Heart right ventricle (tissue), 16 donors: ENCODE data around the gene RCC2. TPM values are rescaled to one million over a fixed set of nuclear protein-coding genes. Genes with fewer than 3 reads are reported as not detected.
"Not testable (repeated sequence)": the region's sequence is repeated elsewhere in the genome, so short reads cannot be mapped to it uniquely, and the experiment has no call there.

Source experiments
- ATAC-seq, 8 donors: fragments of 200-7000 bp; cut with Tn5 transposase; one replicate each; pipeline ENCODE4 v1.9.1; 2020; ENCODE audit warnings: mild to moderate bottlenecking in 8 of 8, moderate library complexity in 8 of 8, moderate number of reproducible peaks in 1 of 8
- DNase-seq, 2 donors: peaks; one replicate each; pipeline ENCODE4 v3.0.0-alpha.2; 2020
- H3K27ac ChIP-seq, 10 donors: fragments of 200-600 bp; sonication (generic) in 2 of 10; one replicate each; pipeline versions ENCODE4 v1.5.0 to v1.8.0; 2020 to 2022; ENCODE audit warnings: mild to moderate bottlenecking in 3 of 10
- H3K27me3 ChIP-seq, 7 donors: fragments of 200-600 bp; one replicate each; pipeline ENCODE4 v1.8.0; 2021 to 2022; ENCODE audit warnings: mild to moderate bottlenecking in 2 of 7
- H3K36me3 ChIP-seq, 9 donors: fragments of 200-600 bp; sonication (generic) in 1 of 9; one replicate each; pipeline versions ENCODE4 v1.5.0 to v1.8.0; 2020 to 2022; ENCODE audit warnings: mild to moderate bottlenecking in 2 of 9
- H3K4me1 ChIP-seq, 9 donors: fragments of 200-600 bp; sonication (generic) in 1 of 9; one replicate each; pipeline versions ENCODE4 v1.5.0 to v1.8.0; 2020 to 2022; ENCODE audit warnings: mild to moderate bottlenecking in 4 of 9
- H3K4me3 ChIP-seq, 10 donors: fragments of 200-600 bp; sonication (generic) in 2 of 10; one replicate each; pipeline versions ENCODE4 v1.5.0 to v1.8.0; 2020 to 2022; ENCODE audit warnings: mild to moderate bottlenecking in 7 of 10, moderate library complexity in 2 of 10
- H3K9me3 ChIP-seq, 11 donors: fragments of 200-600 bp in 10 of 11; sonication (generic) in 2 of 11; one replicate each; pipeline versions ENCODE4 v1.5.0 to v1.8.0; 2013 to 2022; ENCODE audit warnings: mild to moderate bottlenecking in 2 of 11, control low read depth in 1 of 11, moderate library complexity in 1 of 11
- WGBS, 2 donors: extraction: QIAGEN DNeasy Blood & Tissue Kit; methylation state at CpG; one replicate each; pipeline ENCODE4 v1.1.7; 2013; ENCODE audit warnings: inconsistent platforms in 1 of 2; 5-methylcytosine and 5-hydroxymethylcytosine counted together
- intact Hi-C, 10 donors: fragments of 100-400 bp; cut with DNase I; formaldehyde crosslinking; loops; one replicate each; pipeline versions ENCODE4 v1.11.1 to v1.14.2; 2022
- polyA plus RNA-seq, 2 donors: library from polyadenylated mRNA; stranded (reverse); fragments of 200-250 nt; gene quantifications; one replicate each; pipeline ENCODE4 v1.2.3, GENCODE V29; 2013
- total RNA-seq, 10 donors: library from RNA; stranded (reverse); fragmentation: NEBNext Ultra II Directional in 3 of 10; extraction: Animal tissue kit (Norgen Biotek cat#: 25700) in 3 of 10; gene quantifications; one replicate each; pipeline versions ENCODE4 v1.2.1 to v1.2.4, GENCODE V29; 2021 to 2023
- TF ChIP-seq, protein P1 (sequence below), 9 donors: fragments of 200-600 bp; sonication (generic) in 2 of 9; IDR thresholded peaks; one replicate each; pipeline versions ENCODE4 v1.5.0 to v1.8.0; 2021 to 2022; ENCODE audit warnings: antibody characterized with exemption in 9 of 9, mild to moderate bottlenecking in 5 of 9, moderate library complexity in 1 of 9
- donor health status: Arrhythmogenic right ventricular cardiomyopathy.
- donor health status: ischemic (EF 13 %, LVEDD 7.1; RV severe dilation, severe dysfunction).
- donor health status: healthy with polysubstance abuse.
- donor health status: DM: no; HTN: yes; CAD: no.
- donor health status: DM: no; HTN: no; CAD: no.
- donor health status: ischemic (EF 25% LVEDD 6.9; RV normal size, moderate dysfunction).
- donor health status: ischemic (EF 25% LVEDD 5.7; RV mildly dilated, moderate dysfunction).
- donor health status: healthy.
- donor health status: DM: yes; HTN: yes; CAD: no.
- donor health status: Ischemic cardiomyopathy.
- donor health status: ischemic (EF 35%, LVEDD 5.7; RV mildly dilated, moderate dysfunction).
- donor health status: nonischemic (EF 11% LVEDD 7.7; RV severe dilation, severe dysfunction).
- donor health status: DM: yes; HTN: yes; CAD: no.
- donor health status: PGD.
- donor health status: ischemic (EF 29% LVEDD 5.4; RV normal size, mild dysfunction).
- donor health status: nonischemic (EF 23%, LVEDD 6.1; RV moderate dilation, normal function).

Gene RCC2
- total and polyA plus RNA-seq, 12 donors = 9.0 to 25.3 (median 11.4) TPM

DNA sequence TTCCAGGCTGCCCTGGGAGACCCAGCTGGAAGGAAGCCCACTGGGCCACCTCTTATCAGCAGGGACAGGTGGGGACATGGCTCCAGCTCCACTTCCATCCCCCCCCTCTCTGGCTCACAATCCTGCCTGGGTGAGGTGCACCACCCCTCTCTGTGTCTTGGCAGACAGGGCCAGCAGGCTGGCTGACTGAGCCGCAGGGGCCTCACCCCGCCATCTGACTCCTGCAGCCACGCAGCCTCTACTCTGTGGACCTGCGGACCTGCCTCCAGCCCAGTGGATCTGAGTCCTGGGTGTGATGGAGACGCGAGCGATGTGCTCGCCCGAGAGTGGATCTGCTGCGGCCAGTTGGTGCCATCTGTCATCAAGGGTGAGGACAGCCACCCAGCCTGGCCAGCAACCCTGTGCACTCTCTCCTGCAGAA lies 30.1 kb downstream of the RCC2 start:
- ATAC-seq (peak in 7 of 8 donors; percentile 32 to 81 (median 61)), DNase-seq (peak; percentile 44 to 45)
- WGBS, 2 donors = 50 to 65% methylated on average over 10 of the region's 10 CpGs
- Histone ChIP-seq H3K36me3 (peaks cover 0 to 85% (median 33%) of the 10 kb centered on the region in 9 donors), H3K9me3 (no peaks in the 10 kb centered on the region), H3K27me3 (no peaks in the 10 kb centered on the region), H3K4me1 (peaks cover 0 to 10% (median 0%) of the 10 kb centered on the region in 9 donors), H3K27ac (no peak overlapping the region), H3K4me3 (no peak overlapping the region)
- intact Hi-C loops = loop anchor here in 7 of 10 donors (5.0 to 10.0 kb wide), 4 partner anchors 282 to 345 kb away; no protein-coding TSS in a partner anchor
- TF ChIP-seq, protein P1, sequence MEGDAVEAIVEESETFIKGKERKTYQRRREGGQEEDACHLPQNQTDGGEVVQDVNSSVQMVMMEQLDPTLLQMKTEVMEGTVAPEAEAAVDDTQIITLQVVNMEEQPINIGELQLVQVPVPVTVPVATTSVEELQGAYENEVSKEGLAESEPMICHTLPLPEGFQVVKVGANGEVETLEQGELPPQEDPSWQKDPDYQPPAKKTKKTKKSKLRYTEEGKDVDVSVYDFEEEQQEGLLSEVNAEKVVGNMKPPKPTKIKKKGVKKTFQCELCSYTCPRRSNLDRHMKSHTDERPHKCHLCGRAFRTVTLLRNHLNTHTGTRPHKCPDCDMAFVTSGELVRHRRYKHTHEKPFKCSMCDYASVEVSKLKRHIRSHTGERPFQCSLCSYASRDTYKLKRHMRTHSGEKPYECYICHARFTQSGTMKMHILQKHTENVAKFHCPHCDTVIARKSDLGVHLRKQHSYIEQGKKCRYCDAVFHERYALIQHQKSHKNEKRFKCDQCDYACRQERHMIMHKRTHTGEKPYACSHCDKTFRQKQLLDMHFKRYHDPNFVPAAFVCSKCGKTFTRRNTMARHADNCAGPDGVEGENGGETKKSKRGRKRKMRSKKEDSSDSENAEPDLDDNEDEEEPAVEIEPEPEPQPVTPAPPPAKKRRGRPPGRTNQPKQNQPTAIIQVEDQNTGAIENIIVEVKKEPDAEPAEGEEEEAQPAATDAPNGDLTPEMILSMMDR (IDR thresholded peaks at IDR 0.05) = no peak

DNA sequence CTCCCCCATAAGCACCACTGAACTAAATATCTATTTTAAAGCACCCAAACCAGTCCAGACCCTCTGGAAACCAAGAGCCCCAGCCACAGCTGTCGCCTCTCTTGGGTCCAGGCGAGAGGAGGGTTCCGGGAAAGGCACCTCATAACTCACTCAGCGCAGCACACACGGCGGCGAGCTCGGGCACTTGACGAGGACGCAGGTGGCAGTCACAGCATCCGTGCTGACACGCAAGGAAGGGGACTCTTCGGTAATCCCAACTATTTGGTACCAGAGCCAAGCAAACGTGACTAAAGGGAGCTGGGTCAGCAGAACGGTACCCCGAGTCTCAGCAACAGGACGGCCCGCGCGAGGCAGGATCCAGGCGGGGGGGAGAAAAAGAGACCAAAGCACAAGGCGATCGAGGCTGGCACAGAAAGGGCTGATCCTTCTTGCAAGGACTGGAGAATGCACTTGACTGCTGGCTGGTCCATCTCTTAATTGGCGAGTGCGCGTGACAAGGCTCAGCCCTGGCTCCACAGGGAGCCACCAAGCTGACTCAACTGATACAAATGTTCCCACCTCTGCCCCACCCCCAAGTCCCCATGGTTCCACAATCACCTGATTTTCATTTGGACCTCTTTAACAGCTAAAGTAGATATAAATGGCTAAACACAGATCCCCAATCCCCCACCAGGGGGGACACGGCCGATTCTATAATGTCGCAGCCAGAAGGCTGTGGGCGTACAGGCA lies 31.5 kb downstream of the RCC2 start:
- H3K4me3 ChIP-seq, H3K9me3 ChIP-seq, H3K4me1 ChIP-seq, H3K27ac ChIP-seq, ATAC-seq, DNase-seq, H3K27me3 ChIP-seq: not testable (repeated sequence)
- peaks cover 0 to 70% (median 19%) of the 10 kb centered on the region in 9 donors for H3K36me3 ChIP-seq
- WGBS, 2 donors = 95 to 96% methylated on average over 30 of the region's 30 CpGs
- intact Hi-C loops = loop anchor here in 7 of 10 donors (5.0 to 10.0 kb wide), 4 partner anchors 281 to 343 kb away; no protein-coding TSS in a partner anchor

DNA sequence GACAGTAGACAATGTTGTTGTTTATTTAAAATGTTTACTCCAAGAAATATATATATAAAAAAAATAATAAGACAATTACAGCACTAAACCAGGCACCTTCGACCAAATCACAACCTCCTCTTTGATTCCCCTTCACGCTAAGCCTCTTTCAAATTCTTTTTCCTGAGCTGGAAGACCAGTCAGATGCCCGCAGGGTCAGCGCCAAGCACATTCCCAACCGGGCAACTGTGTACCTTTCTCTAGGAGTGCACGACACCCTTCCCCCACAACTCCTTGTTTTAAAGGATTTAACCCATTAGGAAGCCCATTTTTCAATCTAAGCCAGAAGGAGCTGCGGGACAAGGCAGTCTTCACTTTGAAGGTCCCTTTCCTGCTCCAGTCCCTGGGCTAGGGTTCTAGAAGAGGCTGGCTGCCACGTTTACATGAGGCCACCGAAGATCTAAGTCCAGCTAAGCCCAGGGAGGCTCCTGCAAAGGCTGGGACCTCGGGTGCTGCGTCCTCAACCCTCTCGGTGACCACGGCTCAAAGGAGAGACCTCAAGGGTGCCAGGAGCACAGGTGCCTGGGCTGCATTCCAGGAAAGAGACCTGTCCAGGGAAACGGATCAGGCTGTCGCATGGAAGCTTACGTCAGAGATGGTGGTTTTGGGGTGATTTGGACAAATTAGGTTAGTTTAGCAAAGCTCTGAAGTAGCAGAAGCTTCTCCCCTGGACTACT lies 32.6 kb downstream of the RCC2 start:
- H3K27ac ChIP-seq, H3K4me3 ChIP-seq, H3K9me3 ChIP-seq, H3K27me3 ChIP-seq, ATAC-seq, H3K4me1 ChIP-seq, DNase-seq: not testable (repeated sequence)
- 81 to 84% methylated on average over 16 of the region's 16 CpGs for WGBS, 2 donors
- peaks cover 0 to 60% (median 15%) of the 10 kb centered on the region in 9 donors for H3K36me3 ChIP-seq
- intact Hi-C loops = loop anchor here in 7 of 10 donors (5.0 to 10.0 kb wide), 4 partner anchors 280 to 342 kb away; no protein-coding TSS in a partner anchor

DNA sequence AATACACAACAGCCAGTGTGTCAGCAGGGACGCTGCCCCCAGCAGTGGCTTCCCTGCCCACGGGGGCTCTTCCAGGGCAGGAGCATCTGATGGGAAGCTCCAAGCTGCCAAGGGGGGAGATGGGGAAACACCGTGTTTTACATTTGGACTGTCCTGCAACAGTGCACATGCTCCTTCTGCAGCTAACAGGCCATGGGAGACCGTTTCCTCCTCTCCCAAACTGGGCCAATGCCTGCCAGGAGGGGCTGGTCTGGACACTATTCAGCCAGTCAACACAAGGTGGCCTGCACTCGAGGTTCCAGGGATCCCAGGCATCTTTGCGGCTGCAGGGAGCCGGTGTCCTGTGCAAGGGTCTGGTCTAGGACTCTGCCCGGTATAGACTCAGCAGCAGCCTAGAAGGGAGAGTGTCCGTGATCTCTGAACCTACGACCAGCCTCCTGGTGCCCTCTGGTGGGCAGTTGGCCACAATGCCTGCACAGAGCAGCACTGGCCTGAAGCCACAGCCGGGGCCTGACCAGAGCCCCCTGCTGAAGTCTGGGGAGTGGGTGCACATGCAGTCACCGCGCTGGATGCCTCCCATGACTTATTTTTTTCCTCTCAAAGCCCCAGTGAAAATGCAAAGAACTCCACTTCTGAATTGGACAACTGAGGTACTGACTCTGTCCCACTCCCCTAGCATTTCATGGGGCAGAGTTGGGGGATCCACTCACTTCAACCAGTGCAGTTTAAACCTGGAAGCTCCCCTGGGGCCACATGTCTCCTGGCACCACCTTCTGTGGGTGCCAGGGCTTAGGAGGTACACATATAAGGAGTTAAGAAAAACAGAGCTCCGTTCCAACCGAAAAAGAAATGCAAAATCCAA lies 33.3 kb downstream of the RCC2 start:
- DNase-seq = peak; percentile 39 to 50
- TF ChIP-seq, protein P1 (IDR thresholded peaks at IDR 0.05) = peak; percentile 46 to 81 (median 72)
- Histone ChIP-seq H3K4me3 (no peak overlapping the region), H3K4me1 (peaks cover 0 to 10% (median 0%) of the 10 kb centered on the region in 9 donors), H3K27me3 (peaks cover 0 to 5% (median 0%) of the 10 kb centered on the region in 7 donors), H3K27ac (no peak overlapping the region), H3K36me3 (peaks cover 0 to 52% (median 15%) of the 10 kb centered on the region in 9 donors), H3K9me3 (no peaks in the 10 kb centered on the region)
- peak in 7 of 8 donors; percentile 82 to 90 (median 87) for ATAC-seq
- WGBS, 2 donors = 49% methylated on average over 15 of the region's 15 CpGs
- intact Hi-C loops = loop anchor here in 7 of 10 donors (5.0 to 10.0 kb wide), 4 partner anchors 279 to 341 kb away; no protein-coding TSS in a partner anchor
